ENCODE results near the gene ODAD2.

The ODAD2 gene

GRCh38 chr10:27838901-27839300 is 160.0 kb downstream of the ODAD2 start:
- DNase-seq: no peak

GRCh38 chr10:27838361-27838760 is 160.5 kb downstream of the ODAD2 start:
- no peak for DNase-seq

DNA sequence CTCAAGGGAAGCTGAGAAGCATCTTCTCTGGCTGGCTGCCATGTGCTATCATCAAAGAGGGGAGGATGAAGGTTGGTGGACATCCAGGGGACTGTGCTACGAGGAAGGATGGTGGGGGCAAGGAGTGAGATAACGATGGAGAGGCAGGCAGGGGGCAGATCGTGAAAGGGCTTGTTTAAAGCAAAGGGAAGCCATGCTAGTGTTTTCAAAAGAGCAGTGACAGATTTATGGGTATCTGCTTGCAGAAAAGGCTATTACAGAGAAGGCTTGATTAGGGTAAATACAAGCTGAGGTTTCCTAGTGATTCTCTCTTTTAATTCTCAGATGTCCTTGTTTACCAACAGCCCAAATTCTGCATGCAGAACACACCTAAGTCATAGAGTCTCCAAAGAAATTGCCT is 164.4 kb downstream of the ODAD2 start:
- no peak for DNase-seq

DNA sequence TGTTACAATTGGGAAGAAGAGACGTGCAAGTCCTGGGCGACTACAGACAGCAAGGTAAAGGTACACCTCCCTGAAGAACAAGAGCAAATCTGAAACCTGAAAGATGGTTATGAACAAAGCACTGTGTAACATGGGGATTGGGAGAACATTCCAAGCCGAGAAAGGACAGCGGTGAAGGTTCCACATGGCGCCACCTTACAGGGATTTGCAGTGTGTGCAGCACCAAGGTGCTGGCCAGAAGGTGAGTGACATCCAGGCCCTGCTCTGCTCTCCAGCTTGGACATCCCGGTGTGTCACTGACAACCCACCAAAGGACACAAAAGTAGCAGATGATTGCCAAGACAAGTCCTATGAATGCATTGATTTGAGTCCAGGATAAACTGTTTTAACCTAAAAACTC is 165.1 kb downstream of the ODAD2 start:
- no peak for DNase-seq

DNA sequence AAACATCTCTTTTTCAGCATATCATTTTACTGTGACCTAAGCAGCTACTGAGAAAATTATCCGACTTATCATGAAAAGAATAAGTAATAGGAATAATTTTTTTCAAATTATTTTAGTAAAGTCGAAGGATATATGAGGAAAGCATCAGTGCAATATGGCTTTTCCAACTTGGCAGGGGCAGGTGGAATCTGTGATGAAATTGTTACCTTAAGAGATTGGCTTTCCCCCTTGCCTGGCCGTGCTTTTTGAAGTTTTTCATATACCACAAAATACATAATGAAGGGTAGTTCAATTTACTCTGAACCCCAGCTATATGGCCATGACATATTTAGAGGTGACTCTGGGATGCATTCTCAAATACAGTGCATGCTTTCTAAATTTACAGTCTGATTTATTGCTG is 166.1 kb downstream of the ODAD2 start:
- no peak for DNase-seq

DNA sequence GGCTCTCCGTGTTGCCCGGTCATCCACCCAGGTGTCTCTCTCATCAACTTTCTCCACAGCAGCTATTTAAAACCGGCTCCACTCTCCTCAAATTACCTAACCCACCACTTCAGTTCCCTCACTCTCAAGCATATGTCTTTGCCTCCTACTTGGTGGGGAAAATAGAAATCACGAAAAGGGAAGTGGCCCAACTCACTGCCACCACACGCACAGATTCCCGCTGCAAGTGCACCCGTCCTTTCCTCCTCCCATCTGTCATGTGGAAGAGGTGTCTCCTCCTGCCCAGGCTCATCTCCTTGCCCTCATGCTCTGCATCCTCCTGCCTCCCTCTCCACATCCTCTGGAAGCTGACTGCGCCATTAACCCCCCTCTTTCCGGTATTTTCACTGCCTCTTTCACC is 172.5 kb downstream of the ODAD2 start:
- DNase-seq: no peak

DNA sequence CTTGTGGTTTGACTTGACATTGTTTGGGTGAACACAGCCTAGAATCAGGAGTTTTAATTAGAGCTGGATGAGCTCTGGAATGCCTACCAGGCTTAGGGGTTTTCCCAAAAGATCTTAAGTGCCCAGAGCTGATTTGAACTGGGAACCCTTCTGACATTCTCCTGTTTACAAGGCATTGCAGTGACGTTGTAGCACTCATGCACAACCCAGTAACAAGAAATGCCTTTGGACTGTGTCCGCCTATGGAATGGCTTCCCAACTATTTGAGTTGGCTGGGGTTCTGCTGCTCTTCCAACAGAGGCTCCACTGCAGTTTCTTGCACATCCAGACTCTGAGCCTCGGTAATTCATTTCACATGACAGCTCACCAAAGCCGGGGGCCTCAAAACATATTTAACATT is 176.6 kb downstream of the ODAD2 start:
- no peak for DNase-seq

- no peak for DNase-seq
Observed at GRCh38 chr10:27820637-27821036, 178.2 kb downstream of the ODAD2 start.

DNA sequence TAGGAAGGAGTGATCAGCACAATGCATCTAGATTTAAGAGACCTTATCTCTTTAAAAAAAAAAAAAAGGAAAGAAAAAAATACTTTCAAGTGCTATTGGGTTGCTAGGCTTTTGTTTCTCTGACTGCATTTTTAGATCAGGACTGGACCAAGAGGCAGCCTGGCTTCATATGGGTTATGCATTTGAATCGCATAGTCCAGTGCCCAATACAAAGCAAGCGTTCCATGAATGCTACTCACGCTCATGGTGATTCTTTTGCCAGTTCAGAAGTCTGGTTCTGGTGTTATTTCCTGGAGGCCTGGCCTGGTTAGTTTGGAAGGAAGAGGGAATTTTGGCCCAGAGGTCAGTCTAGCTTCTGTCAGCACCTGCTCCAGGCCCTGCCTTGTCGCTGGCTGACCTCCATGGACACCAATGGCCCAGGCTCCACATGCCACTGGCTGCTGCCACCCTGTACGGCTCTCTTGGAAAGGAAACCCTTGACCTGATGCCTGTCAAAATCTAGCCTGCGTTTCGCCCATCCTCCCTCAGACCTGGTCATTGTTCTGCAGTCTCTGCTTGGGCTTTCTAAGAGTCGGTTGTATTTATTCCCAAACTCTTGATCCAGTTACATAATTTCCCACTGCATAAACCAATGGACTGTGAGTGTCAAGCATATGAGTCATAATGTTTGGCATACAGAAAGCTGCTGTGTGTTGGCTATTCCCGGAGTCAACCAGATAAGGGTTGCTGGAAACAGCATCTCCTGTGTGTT is 178.9 kb downstream of the ODAD2 start:
- DNase-seq: no peak

- no peak for DNase-seq
Observed at GRCh38 chr10:27816320-27816719, 182.6 kb downstream of the ODAD2 start.

DNA sequence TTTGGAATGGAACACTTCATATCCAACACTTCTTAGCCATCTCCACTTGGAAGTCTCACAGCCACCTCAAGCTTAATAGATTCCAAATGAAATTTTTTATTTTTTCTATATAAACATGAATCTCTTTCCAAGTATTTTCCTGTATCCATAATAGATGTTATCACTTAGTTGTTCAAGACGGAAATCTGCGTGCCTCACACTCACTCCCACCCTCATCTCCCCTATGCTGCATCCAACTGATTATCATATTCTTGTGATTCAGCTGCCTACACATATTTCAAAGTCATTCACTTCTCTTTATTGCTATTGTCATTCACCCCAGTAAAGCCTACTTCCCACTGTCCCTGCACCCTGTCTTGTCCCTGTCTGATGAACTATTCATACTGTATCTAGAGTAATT is 183.0 kb downstream of the ODAD2 start:
- DNase-seq: no peak

GRCh38 chr10:27815261-27815660 is 183.6 kb downstream of the ODAD2 start:
- DNase-seq: no peak

DNA sequence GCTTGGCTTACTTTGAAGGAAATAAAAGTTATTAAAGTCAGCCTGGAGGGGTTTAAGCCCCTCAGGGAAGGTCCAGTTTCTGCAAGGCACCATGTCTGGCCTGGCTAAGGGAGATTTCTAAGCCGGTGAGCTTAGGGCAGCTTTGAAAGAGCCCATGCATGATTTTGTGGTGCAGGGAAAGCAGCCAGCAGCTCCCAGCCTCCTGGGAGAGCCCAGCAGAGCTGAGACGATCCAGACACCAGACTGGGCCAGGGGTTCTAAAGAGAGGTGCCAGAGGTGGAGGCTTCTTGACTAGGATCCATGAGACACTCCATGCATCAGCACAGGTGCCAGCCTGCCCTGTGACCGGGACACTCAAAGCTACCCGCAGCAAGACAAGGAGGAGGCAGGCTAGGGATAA is 193.7 kb downstream of the ODAD2 start:
- no peak for DNase-seq

DNA sequence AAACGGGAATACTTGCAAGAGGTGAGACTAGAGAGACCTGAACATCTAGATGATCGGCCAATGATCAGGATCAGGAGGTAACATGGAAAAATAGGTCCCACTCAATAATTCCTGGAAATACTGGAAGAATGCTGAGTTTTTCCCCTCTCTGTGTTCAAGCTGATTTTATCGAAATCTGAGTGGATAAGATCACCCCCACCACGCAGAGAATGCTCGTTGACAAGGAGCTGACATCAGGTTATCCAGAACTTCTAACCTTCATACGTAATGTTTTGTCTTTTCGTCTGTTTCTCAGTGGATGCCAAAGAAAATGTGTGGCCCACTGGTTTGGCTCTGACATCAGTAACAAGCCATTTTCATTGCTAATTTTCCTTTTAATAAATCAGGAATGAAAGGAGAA is 194.7 kb downstream of the ODAD2 start:
- DNase-seq: no peak

- no peak for DNase-seq
Observed at GRCh38 chr10:27801171-27801785, 197.6 kb downstream of the ODAD2 start.

DNA sequence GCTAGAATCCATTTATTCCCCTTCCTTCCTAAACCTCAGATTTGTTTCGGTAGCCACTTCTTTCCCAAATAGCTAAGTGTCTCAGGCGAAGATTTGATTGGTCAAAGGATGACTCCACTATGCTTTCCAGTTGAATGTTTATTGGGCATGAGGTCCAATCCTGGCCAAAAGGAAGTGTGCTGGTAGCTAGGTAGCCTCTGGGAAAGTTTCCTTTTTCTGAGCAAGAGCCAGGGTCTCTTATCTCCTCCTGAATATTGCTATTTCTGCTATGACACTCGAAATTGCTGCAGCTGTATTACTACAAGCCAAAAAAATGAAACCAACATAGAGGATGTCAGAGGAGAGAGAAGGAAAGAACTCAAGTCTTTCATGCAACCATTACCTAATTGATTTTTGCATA is 199.8 kb downstream of the ODAD2 start:
- DNase-seq: no peak

GRCh38 chr10:27794157-27794556 is 204.7 kb downstream of the ODAD2 start:
- no peak for DNase-seq

- DNase-seq: no peak
Observed at GRCh38 chr10:27792216-27792615, 206.7 kb downstream of the ODAD2 start.

- no peak for DNase-seq
Observed at GRCh38 chr10:27784272-27784671, 214.6 kb downstream of the ODAD2 start.

GRCh38 chr10:27783660-27784059 is 215.2 kb downstream of the ODAD2 start:
- DNase-seq: no peak

GRCh38 chr10:27779462-27780015 is 219.3 kb downstream of the ODAD2 start:
- DNase-seq: no peak

DNA sequence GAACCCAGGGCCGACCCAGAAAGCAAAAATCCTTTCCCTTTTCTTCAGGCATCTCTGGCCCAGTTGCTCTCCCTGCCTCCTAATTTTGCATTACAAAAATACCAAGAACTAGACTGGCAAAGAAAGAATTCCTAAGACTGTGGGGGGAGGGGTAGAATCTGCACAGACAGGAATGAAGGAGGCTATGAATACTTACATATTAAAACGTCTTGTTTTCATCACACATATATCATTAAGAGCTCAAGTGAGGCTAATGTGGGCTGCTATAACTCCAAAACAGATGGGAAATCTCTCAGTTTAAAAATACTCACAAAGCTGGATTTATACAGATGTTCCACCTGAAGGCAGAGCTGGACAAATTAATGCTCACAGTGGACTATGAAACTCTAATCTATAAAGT is 224.0 kb downstream of the ODAD2 start:
- no peak for DNase-seq

- DNase-seq: no peak
Observed at GRCh38 chr10:27771231-27771630, 227.6 kb downstream of the ODAD2 start.

GRCh38 chr10:27770181-27770580 is 228.7 kb downstream of the ODAD2 start:
- no peak for DNase-seq

Measured in NCI-H2171 treated with DMSO at 0.1 percent for 48 hours (cell line).